NCI-H128 (cell line): ENCODE measurements around the gene STT3A.

Experiments used
- DNase-seq: peaks from one replicate; lab custom pipeline; 2025; ENCODE audit not compliant: unreplicated experiment; lab: John Stamatoyannopoulos, UW

STT3A gene

GRCh38 chr11:125649465-125650166, 57.0 kb downstream of the STT3A start:
- DNase-seq, result no peak

- DNase-seq, result no peak
These were observed 70.0 kb downstream of the STT3A start for GRCh38 chr11:125662689-125663088.

- DNase-seq, result no peak
These were observed 71.3 kb downstream of the STT3A start for GRCh38 chr11:125663910-125664309.

GRCh38 chr11:125667151-125667550, 74.5 kb downstream of the STT3A start:
- DNase-seq, result no peak

GRCh38 chr11:125670172-125670571, 77.5 kb downstream of the STT3A start:
- no peak for DNase-seq

GRCh38 chr11:125671561-125671960, 78.9 kb downstream of the STT3A start:
- DNase-seq, result no peak
